Lung (tissue), 12 donors: Measurements from ENCODE around the gene TRMT61A. TPM values are rescaled to one million over a fixed set of nuclear protein-coding genes. Genes with fewer than 3 reads are reported as not detected.

Experiments used
- ATAC-seq: fragments of 200-7000 bp; cut with Tn5 transposase; one replicate; pipeline ENCODE4 v1.9.1; 2020; ENCODE audit warnings: moderate number of reproducible peaks; ENCODE audit not compliant: insufficient read depth, low FRiP score
- DNase-seq, 3 donors: peaks; one replicate each; pipeline ENCODE4 v3.0.0-alpha.2; 2013 to 2017
- H3K27ac ChIP-seq, 2 donors: one replicate each; pipeline ENCODE4 v1.5.1; 2013; ENCODE audit warnings: mild to moderate bottlenecking in 2 of 2, moderate library complexity in 2 of 2, control low read depth in 1 of 2, inconsistent platforms in 1 of 2, low read depth in 1 of 2, low read length in 1 of 2
- H3K27me3 ChIP-seq, 3 donors: one replicate each; pipeline ENCODE4 v1.5.1; 2013; ENCODE audit warnings: low read length in 2 of 3; ENCODE audit not compliant: control insufficient read depth in 3 of 3, insufficient read depth in 3 of 3
- H3K36me3 ChIP-seq, 4 donors: one replicate each; pipeline ENCODE4 v1.5.1; 2013; ENCODE audit warnings: low read length in 4 of 4, mild to moderate bottlenecking in 1 of 4, moderate library complexity in 1 of 4; ENCODE audit not compliant: control insufficient read depth in 4 of 4, insufficient read depth in 4 of 4
- H3K4me1 ChIP-seq, 5 donors: one replicate each; pipeline ENCODE4 v1.5.1; 2013; ENCODE audit warnings: low read length in 5 of 5, mild to moderate bottlenecking in 2 of 5, moderate library complexity in 1 of 5; ENCODE audit not compliant: control insufficient read depth in 5 of 5, insufficient read depth in 5 of 5
- H3K4me3 ChIP-seq: one replicate; pipeline ENCODE4 v1.5.1; 2013; ENCODE audit warnings: mild to moderate bottlenecking, control low read depth, moderate library complexity
- H3K9ac ChIP-seq, 2 donors: one replicate each; pipeline ENCODE4 v1.5.1; 2013; ENCODE audit warnings: low read length in 2 of 2, control low read depth in 1 of 2; ENCODE audit not compliant: insufficient read depth in 1 of 2
- H3K9me3 ChIP-seq, 4 donors: one replicate each; pipeline ENCODE4 v1.5.1; 2013; ENCODE audit warnings: low read length in 3 of 4, mild to moderate bottlenecking in 1 of 4, moderate library complexity in 1 of 4; ENCODE audit not compliant: control insufficient read depth in 4 of 4, insufficient read depth in 3 of 4
- WGBS, 2 donors: extraction: QIAGEN DNeasy Blood & Tissue Kit; methylation state at CpG; one replicate each; pipeline ENCODE4 v1.1.7; 2013; 5-methylcytosine and 5-hydroxymethylcytosine counted together
- polyA plus RNA-seq, 2 donors: library from polyadenylated mRNA; stranded (reverse); fragments of 200-250 nt; gene quantifications; one replicate each; pipeline ENCODE4 v1.2.1, GENCODE V29; 2013
- total RNA-seq, 2 donors: library from RNA; depleted of rRNA in 1 of 2; stranded (reverse); fragments of >200 nt in 1 of 2; gene quantifications; one replicate each; pipeline ENCODE4 v1.2.1, GENCODE V29; 2014 to 2021
- TF ChIP-seq, protein P1 (sequence below): IDR thresholded peaks from 2 replicates; pipeline ENCODE4 v1.5.1; 2012; ENCODE audit warnings: mild to moderate bottlenecking; ENCODE audit errors: control extremely low read depth, extremely low read depth
- donor health status: control.
- donor health status: control.
- donor health status: Bipolar disorder and iron deficiency.
- donor health status: healthy.
- donor health status: DM: yes; HTN: yes; CAD: no.

The TRMT61A gene
- total and polyA plus RNA-seq, 4 donors: 11.9 to 21.5 (median 16.0) TPM

DNA sequence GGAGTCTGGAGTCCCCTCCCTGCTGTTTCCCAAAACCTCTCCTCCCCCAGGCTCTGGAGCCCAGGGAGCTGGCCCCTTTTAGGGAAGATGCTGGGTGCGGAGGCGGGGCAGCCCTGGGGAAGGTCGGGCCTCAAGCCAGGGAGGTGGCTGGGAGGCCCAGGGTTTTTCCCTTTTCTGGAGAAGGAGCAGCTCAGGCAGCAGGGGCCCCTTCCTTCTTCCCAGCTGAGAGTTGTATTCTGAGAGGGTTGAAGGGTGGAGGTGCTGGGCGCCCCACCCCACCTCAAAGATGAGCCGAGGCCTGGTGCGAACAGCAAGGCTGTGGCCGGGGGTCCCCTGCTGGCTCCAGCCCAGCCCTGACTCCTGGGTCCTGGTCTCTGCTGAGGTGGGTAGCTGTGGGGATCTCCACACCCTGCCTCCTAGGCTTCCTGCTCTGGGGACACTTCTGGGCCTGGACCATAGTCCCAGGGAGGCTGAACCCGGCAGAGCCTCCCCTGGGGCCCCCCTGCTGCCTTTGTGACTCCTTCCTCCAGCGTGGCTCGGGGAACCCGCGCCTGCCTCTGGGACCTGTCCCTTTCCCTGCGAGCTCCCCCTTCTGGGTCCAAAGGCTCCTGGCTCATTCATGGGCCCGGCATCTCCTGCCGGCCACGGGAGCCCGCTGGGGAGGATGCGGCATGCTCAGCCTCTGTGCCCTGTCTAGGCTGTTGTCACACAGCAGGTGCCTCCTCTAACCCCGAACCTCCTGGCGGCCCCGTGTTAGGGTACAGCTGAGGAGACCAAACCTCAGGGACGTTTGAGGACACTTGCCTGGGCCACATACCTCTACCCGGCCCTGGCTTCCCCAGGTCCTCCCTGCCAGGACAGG, 4.4 kb downstream of the TRMT61A start:
- Histone ChIP-seq H3K27me3 (no peaks in the 10 kb centered on the region), H3K9me3 (no peaks in the 10 kb centered on the region), H3K4me3 (no peak overlapping the region), H3K27ac (no peak overlapping the region), H3K4me1 (peaks cover 0 to 15% (median 5%) of the 10 kb centered on the region in 5 donors), H3K36me3 (peaks cover 0 to 48% (median 4%) of the 10 kb centered on the region in 4 donors), H3K9ac (no peak overlapping the region)
- ATAC-seq (no peak), DNase-seq (no peak)
- TF ChIP-seq, protein P1, sequence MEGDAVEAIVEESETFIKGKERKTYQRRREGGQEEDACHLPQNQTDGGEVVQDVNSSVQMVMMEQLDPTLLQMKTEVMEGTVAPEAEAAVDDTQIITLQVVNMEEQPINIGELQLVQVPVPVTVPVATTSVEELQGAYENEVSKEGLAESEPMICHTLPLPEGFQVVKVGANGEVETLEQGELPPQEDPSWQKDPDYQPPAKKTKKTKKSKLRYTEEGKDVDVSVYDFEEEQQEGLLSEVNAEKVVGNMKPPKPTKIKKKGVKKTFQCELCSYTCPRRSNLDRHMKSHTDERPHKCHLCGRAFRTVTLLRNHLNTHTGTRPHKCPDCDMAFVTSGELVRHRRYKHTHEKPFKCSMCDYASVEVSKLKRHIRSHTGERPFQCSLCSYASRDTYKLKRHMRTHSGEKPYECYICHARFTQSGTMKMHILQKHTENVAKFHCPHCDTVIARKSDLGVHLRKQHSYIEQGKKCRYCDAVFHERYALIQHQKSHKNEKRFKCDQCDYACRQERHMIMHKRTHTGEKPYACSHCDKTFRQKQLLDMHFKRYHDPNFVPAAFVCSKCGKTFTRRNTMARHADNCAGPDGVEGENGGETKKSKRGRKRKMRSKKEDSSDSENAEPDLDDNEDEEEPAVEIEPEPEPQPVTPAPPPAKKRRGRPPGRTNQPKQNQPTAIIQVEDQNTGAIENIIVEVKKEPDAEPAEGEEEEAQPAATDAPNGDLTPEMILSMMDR: no peak
- 86 to 92% methylated on average over 22 to 23 of the region's 23 CpGs for WGBS, 2 donors

DNA sequence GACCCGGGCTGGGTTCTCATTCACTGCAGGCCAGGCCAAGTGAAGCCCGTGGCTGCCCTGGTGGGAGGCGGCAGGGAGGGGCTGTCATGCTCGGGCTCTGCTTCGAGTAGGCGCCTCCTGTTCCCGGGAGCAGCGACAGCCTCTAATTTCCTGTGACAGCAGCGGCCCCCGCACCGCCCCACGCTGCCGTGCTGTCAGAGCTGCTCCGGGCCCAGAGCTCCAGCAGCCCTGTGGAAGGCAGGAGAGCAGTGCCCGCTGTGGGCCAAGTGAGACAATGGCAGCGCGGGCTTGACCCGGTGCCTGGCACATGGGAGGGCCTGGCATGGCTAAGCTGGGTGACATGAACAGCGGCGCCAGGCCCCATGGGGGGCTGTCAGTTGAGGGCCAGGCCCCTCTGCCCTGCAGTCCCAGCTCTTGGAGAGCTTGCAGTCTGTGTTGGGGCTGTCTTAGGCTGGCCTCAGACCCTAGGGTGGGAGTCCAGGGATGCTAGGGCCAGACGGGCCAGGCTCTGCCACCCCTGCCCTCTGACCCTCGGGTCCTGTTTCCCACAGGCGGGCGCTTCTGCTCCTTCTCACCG, 5.1 kb downstream of the TRMT61A start:
- Histone ChIP-seq H3K4me3 (no peak overlapping the region), H3K27me3 (no peaks in the 10 kb centered on the region), H3K36me3 (peaks cover 0 to 48% (median 4%) of the 10 kb centered on the region in 4 donors), H3K9ac (no peak overlapping the region), H3K4me1 (peaks cover 0 to 15% (median 5%) of the 10 kb centered on the region in 5 donors), H3K9me3 (no peaks in the 10 kb centered on the region), H3K27ac (no peak overlapping the region)
- TF ChIP-seq, protein P1: no peak
- no peak for ATAC-seq
- DNase-seq: no peak
- WGBS, 2 donors: 89 to 91% methylated on average over 24 to 25 of the region's 25 CpGs

- no peak for DNase-seq
- Histone ChIP-seq H3K36me3 (peaks cover 0 to 48% (median 3%) of the 10 kb centered on the region in 4 donors), H3K9ac (no peak overlapping the region), H3K9me3 (no peaks in the 10 kb centered on the region), H3K4me1 (peaks cover 0 to 19% (median 6%) of the 10 kb centered on the region in 5 donors), H3K27me3 (no peaks in the 10 kb centered on the region), H3K4me3 (no peak overlapping the region), H3K27ac (no peak overlapping the region)
- no peak for ATAC-seq
- TF ChIP-seq, protein P1: no peak
- 91 to 94% methylated on average over 22 of the region's 22 CpGs for WGBS, 2 donors
Measured at GRCh38 chr14:103534576-103535061, 5.6 kb downstream of the TRMT61A start.
